ENCODE data around the gene KLK6. TPM values are rescaled to one million over a fixed set of nuclear protein-coding genes. Genes with fewer than 3 reads are reported as not detected.

KLK6 gene
- total RNA-seq, 1 experiment from 2014 or later: 75.0 TPM

- Histone ChIP-seq H3K27me3 (ENCODE audit: low read length) (no peaks in the 10 kb centered on the region), H3K9ac (ENCODE audit: low read length) (no peak overlapping the region), H3K9me3 (ENCODE audit: low read length) (no peaks in the 10 kb centered on the region), H3K9me2 (replicated peaks; ENCODE audit: low read length) (no peaks in the 10 kb centered on the region), H3K36me3 (ENCODE audit: low read depth, low read length) (no peaks in the 10 kb centered on the region), H3K79me2 (ENCODE audit: low read length) (no peaks in the 10 kb centered on the region), H3K27ac (ENCODE audit: low read length) (no peak overlapping the region), H3K4me1 (ENCODE audit: insufficient read depth, low read length) (peaks cover 28% of the 10 kb centered on the region), H4K20me1 (ENCODE audit: low read length) (no peaks in the 10 kb centered on the region), H2AFZ (ENCODE audit: low read length) (no peak overlapping the region), H3K4me3 (ENCODE audit: low read length) (no peak overlapping the region), H3K4me2 (ENCODE audit: low read length) (no peak overlapping the region), H3F3A (ENCODE audit: low read length, unreplicated experiment) (no peaks in the 10 kb centered on the region)
- intact Hi-C loops (cut with micrococcal nuclease): no loop called here
- TF ChIP-seq CTCF (conservative IDR thresholded peaks at IDR 0.05; ENCODE audit: low read depth, low read length) (no peak), EZH2 (IDR thresholded peaks at IDR 0.05; ENCODE audit: low read length, unreplicated experiment) (no peak), EZH2phosphoT487 (IDR thresholded peaks at IDR 0.05; ENCODE audit: borderline replicate concordance, low read length) (no peak)
- DNase-seq: no peak
- POLR2A ChIA-PET (ENCODE audit: unreplicated experiment): no interaction called here
- no peak for ATAC-seq
- CTCF ChIA-PET: no interaction called here
- BruUV-seq (replicated peaks): no TSS peak
Measured at GRCh38 chr19:50980208-50980607, 10.8 kb upstream of the KLK6 start.

GRCh38 chr19:50979758-50980157, 10.4 kb upstream of the KLK6 start:
- BruUV-seq (replicated peaks): no TSS peak
- CTCF ChIA-PET: no interaction called here
- POLR2A ChIA-PET (ENCODE audit: unreplicated experiment): no interaction called here
- Histone ChIP-seq H3K9me3 (ENCODE audit: low read length) (no peaks in the 10 kb centered on the region), H3F3A (ENCODE audit: low read length, unreplicated experiment) (no peaks in the 10 kb centered on the region), H3K4me1 (ENCODE audit: insufficient read depth, low read length) (peaks cover 28% of the 10 kb centered on the region), H3K79me2 (ENCODE audit: low read length) (no peaks in the 10 kb centered on the region), H3K9me2 (replicated peaks; ENCODE audit: low read length) (no peaks in the 10 kb centered on the region), H4K20me1 (ENCODE audit: low read length) (no peaks in the 10 kb centered on the region), H3K4me2 (ENCODE audit: low read length) (peak overlapping the region; percentile 44), H3K27me3 (ENCODE audit: low read length) (no peaks in the 10 kb centered on the region), H3K36me3 (ENCODE audit: low read depth, low read length) (no peaks in the 10 kb centered on the region), H2AFZ (ENCODE audit: low read length) (no peak overlapping the region), H3K4me3 (ENCODE audit: low read length) (no peak overlapping the region), H3K27ac (ENCODE audit: low read length) (no peak overlapping the region), H3K9ac (ENCODE audit: low read length) (no peak overlapping the region)
- DNase-seq (no peak), ATAC-seq (no peak)
- intact Hi-C loops (cut with micrococcal nuclease): loop anchor here (2.0 kb wide), 1 partner anchor 47 kb away; no protein-coding TSS in a partner anchor
- TF ChIP-seq EZH2phosphoT487 (IDR thresholded peaks at IDR 0.05; ENCODE audit: borderline replicate concordance, low read length): no peak
- TF ChIP-seq EZH2 (IDR thresholded peaks at IDR 0.05; ENCODE audit: low read length, unreplicated experiment): no peak
- TF ChIP-seq CTCF (conservative IDR thresholded peaks at IDR 0.05; ENCODE audit: low read depth, low read length): no peak

GRCh38 chr19:50978772-50979390, 9.5 kb upstream of the KLK6 start:
- no TSS peak for BruUV-seq (replicated peaks)
- Histone ChIP-seq H3K27ac (ENCODE audit: low read length) (no peak overlapping the region), H3K27me3 (ENCODE audit: low read length) (no peaks in the 10 kb centered on the region), H3K9me3 (ENCODE audit: low read length) (no peaks in the 10 kb centered on the region), H3K4me3 (ENCODE audit: low read length) (no peak overlapping the region), H3K4me2 (ENCODE audit: low read length) (peak overlapping the region; percentile 44), H3K79me2 (ENCODE audit: low read length) (no peaks in the 10 kb centered on the region), H3K9me2 (replicated peaks; ENCODE audit: low read length) (no peaks in the 10 kb centered on the region), H3K36me3 (ENCODE audit: low read depth, low read length) (no peaks in the 10 kb centered on the region), H2AFZ (ENCODE audit: low read length) (no peak overlapping the region), H3K4me1 (ENCODE audit: insufficient read depth, low read length) (peaks cover 34% of the 10 kb centered on the region), H3K9ac (ENCODE audit: low read length) (no peak overlapping the region), H3F3A (ENCODE audit: low read length, unreplicated experiment) (peaks cover 6% of the 10 kb centered on the region), H4K20me1 (ENCODE audit: low read length) (no peaks in the 10 kb centered on the region)
- CTCF ChIA-PET: interaction anchor here (1.2 kb wide), 1 partner anchor 38 kb away, joined by 4 read pairs; no protein-coding TSS in a partner anchor
- DNase-seq: peak; percentile 66
- TF ChIP-seq EZH2phosphoT487 (IDR thresholded peaks at IDR 0.05; ENCODE audit: borderline replicate concordance, low read length) (no peak), CTCF (conservative IDR thresholded peaks at IDR 0.05; ENCODE audit: low read depth, low read length) (no peak), EZH2 (IDR thresholded peaks at IDR 0.05; ENCODE audit: low read length, unreplicated experiment) (no peak)
- peak; percentile 63 for ATAC-seq
- POLR2A ChIA-PET (ENCODE audit: unreplicated experiment): no interaction called here
- intact Hi-C loops (cut with micrococcal nuclease): loop anchor here (2.0 kb wide), 1 partner anchor 46 kb away; no protein-coding TSS in a partner anchor

Measured in PC-3 (cell line).